Endothelial cell of umbilical vein (primary cell): ENCODE data around the gene HBA2.
"Not testable (repeated sequence)": the region's sequence is repeated elsewhere in the genome, so short reads cannot be mapped to it uniquely, and the experiment has no call there.

ENCODE experiments used
- CTCF ChIP-seq, 2 donors: IDR thresholded peaks; 1 replicate in 1 of 2; 2 replicates in 1 of 2; pipeline ENCODE4 v1.5.1; 2011; ENCODE audit warnings: low read length in 2 of 2, mild to moderate bottlenecking in 2 of 2, moderate library complexity in 2 of 2, control low read depth in 1 of 2, inconsistent platforms in 1 of 2, low read depth in 1 of 2; ENCODE audit not compliant: insufficient read depth in 1 of 2; ENCODE audit errors: extremely low read depth in 1 of 2
- EZH2 ChIP-seq: IDR thresholded peaks from 2 replicates; pipeline ENCODE4 v1.6.1; 2012; ENCODE audit warnings: borderline replicate concordance, low read depth, mild to moderate bottlenecking, moderate library complexity, low read length, inconsistent platforms; ENCODE audit not compliant: severe bottlenecking
- FOS ChIP-seq: IDR thresholded peaks from 2 replicates; pipeline ENCODE4 v1.6.1; 2011; ENCODE audit warnings: mild to moderate bottlenecking, low read length, moderate library complexity, borderline replicate concordance; ENCODE audit not compliant: insufficient read depth
- GATA2 ChIP-seq: IDR thresholded peaks from 2 replicates; pipeline ENCODE4 v1.7.0; 2011; ENCODE audit warnings: low read depth, mild to moderate bottlenecking, moderate library complexity, mixed read lengths, low read length; ENCODE audit not compliant: insufficient read length, insufficient read depth
- JUN ChIP-seq: IDR thresholded peaks from 2 replicates; pipeline ENCODE4 v1.6.1; 2011; ENCODE audit warnings: borderline replicate concordance, low read depth; ENCODE audit not compliant: insufficient read length, insufficient read depth
- MAX ChIP-seq: IDR thresholded peaks from 2 replicates; pipeline ENCODE4 v1.6.1; 2011; ENCODE audit not compliant: insufficient read depth, insufficient read length
- MYC ChIP-seq: IDR thresholded peaks from one replicate; pipeline ENCODE4 v1.6.1; 2011; ENCODE audit warnings: mild to moderate bottlenecking, low read depth, low read length
- POLR2A ChIP-seq: IDR thresholded peaks from 2 replicates; pipeline ENCODE4 v1.6.1; 2012; ENCODE audit warnings: low read depth, mild to moderate bottlenecking, control low read depth, low read length
- POLR2AphosphoS5 ChIP-seq: IDR thresholded peaks from 2 replicates; pipeline ENCODE4 v1.6.1; 2012; ENCODE audit warnings: low read depth, mild to moderate bottlenecking, control low read depth, low read length, moderate library complexity; ENCODE audit not compliant: insufficient read depth

DNA sequence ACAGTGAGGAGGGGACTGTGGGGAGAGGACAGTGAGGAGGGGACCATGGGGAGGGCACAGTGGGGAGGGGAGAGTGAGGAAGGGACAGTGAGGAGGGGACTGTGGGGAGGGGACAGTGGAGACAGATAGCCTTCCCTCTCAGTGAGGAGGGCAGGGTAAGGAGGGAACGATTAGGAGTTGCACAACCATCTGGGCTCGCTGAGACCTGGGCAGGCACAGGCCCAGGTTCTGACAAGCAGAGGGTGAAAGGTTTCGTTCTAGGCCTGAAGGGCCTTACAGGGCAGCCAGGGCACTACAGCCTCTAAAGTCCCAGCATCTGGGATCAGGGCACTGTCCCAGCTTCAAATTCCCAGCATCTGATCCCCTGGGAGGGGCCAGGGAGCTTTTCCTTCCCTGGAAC lies 9.0 kb upstream of the HBA2 start:
- TF ChIP-seq MAX; CTCF (IDR thresholded peaks at IDR 0.05; ENCODE audit: extremely low read depth in 1 of 2, insufficient read depth in 1 of 2, low read depth in 1 of 2, low read length in 2 of 2); JUN; EZH2; POLR2AphosphoS5; POLR2A; MYC; FOS; GATA2: not testable (repeated sequence)
